ENCODE measurements around the gene PEX14.

Gene PEX14

GRCh38 chr1:10575616-10576015 is 100.9 kb downstream of the PEX14 start:
- peak; percentile 35 for DNase-seq (ENCODE audit: extremely low read depth, low read depth)
- no peak for TF ChIP-seq CTCF (IDR thresholded peaks at IDR 0.05; ENCODE audit: low read depth, low read length, missing control alignments)
- H3K4me3 ChIP-seq (replicated peaks; ENCODE audit: low read depth, low read length), result no peak overlapping the region

GRCh38 chr1:10578070-10578469 is 103.3 kb downstream of the PEX14 start:
- no peak for TF ChIP-seq CTCF (IDR thresholded peaks at IDR 0.05; ENCODE audit: low read depth, low read length, missing control alignments)
- no peak for DNase-seq (ENCODE audit: extremely low read depth, low read depth)
- no peak overlapping the region for H3K4me3 ChIP-seq (replicated peaks; ENCODE audit: low read depth, low read length)

GRCh38 chr1:10583641-10584040 is 108.9 kb downstream of the PEX14 start:
- no peak overlapping the region for H3K4me3 ChIP-seq (replicated peaks; ENCODE audit: low read depth, low read length)
- no peak for TF ChIP-seq CTCF (IDR thresholded peaks at IDR 0.05; ENCODE audit: low read depth, low read length, missing control alignments)

GRCh38 chr1:10585242-10585641 is 110.5 kb downstream of the PEX14 start:
- no peak for TF ChIP-seq CTCF (IDR thresholded peaks at IDR 0.05; ENCODE audit: low read depth, low read length, missing control alignments)
- DNase-seq (ENCODE audit: extremely low read depth, low read depth), result no peak
- no peak overlapping the region for H3K4me3 ChIP-seq (replicated peaks; ENCODE audit: low read depth, low read length)

More at GRCh38 chr1:10583641-10584040, 108.9 kb downstream of the PEX14 start:
- no peak for DNase-seq (ENCODE audit: extremely low read depth, low read depth)

- no peak for DNase-seq (ENCODE audit: extremely low read depth, low read depth)
- no peak overlapping the region for H3K4me3 ChIP-seq (replicated peaks; ENCODE audit: low read depth, low read length)
- no peak for TF ChIP-seq CTCF (IDR thresholded peaks at IDR 0.05; ENCODE audit: low read depth, low read length, missing control alignments)
These were observed 111.4 kb downstream of the PEX14 start for GRCh38 chr1:10586125-10586524.

GRCh38 chr1:10588640-10589039 is 113.9 kb downstream of the PEX14 start:
- no peak for TF ChIP-seq CTCF (IDR thresholded peaks at IDR 0.05; ENCODE audit: low read depth, low read length, missing control alignments)
- DNase-seq (ENCODE audit: extremely low read depth, low read depth), result no peak
- H3K4me3 ChIP-seq (replicated peaks; ENCODE audit: low read depth, low read length), result no peak overlapping the region

- no peak overlapping the region for H3K4me3 ChIP-seq (replicated peaks; ENCODE audit: low read depth, low read length)
- TF ChIP-seq CTCF (IDR thresholded peaks at IDR 0.05; ENCODE audit: low read depth, low read length, missing control alignments), result no peak
- DNase-seq (ENCODE audit: extremely low read depth, low read depth), result no peak
These were observed 114.3 kb downstream of the PEX14 start for GRCh38 chr1:10589074-10589473.
